Kidney glomerular epithelial cell (primary cell): ENCODE data around the gene SASH3.
A peak's percentile ranks its signal among the peaks of the same experiment; 100 is the strongest.

Experiments
- DNase-seq: peaks from one replicate; lab custom pipeline; 2025; lab: John Stamatoyannopoulos, UW

Gene SASH3

GRCh38 chrX:129808829-129809796 lies 29.4 kb downstream of the SASH3 start:
- DNase-seq: no peak

DNA sequence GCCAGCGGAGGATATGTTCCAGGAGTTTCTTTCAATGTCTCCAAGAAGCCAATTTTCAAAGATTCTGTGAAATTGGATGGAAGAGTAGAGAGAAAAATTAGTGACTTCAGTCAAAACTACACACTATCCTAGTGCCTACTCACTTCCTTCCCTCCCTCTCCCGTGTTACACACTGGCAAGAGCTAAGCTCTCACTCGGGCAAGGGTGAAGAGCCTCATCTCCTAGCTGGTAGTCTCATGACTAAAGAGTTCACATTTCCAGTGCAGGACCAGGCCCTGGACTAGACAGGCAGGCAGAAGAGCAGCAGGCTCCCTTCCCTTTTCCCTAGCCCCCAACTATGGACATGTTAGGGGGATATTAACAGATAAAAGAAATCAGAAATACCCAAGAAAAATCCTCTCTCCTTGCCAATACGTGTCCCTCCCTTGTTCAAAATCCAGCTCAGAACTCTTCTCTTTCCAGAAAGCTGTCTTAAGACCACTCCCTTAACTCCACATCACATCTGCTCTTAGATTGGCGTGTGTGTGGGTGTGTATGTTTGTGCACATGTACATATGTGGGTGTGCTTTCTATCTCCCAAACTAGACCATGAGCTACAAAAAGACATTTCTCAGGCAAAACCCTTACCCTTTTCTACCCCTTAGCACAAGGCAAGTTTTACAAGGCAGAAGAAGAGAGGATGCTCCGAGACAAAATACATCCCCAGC lies 34.1 kb downstream of the SASH3 start:
- no peak for DNase-seq

- DNase-seq: no peak
Observed at GRCh38 chrX:129818123-129818522, 38.4 kb downstream of the SASH3 start.

GRCh38 chrX:129823115-129823514 lies 43.4 kb downstream of the SASH3 start:
- no peak for DNase-seq

DNA sequence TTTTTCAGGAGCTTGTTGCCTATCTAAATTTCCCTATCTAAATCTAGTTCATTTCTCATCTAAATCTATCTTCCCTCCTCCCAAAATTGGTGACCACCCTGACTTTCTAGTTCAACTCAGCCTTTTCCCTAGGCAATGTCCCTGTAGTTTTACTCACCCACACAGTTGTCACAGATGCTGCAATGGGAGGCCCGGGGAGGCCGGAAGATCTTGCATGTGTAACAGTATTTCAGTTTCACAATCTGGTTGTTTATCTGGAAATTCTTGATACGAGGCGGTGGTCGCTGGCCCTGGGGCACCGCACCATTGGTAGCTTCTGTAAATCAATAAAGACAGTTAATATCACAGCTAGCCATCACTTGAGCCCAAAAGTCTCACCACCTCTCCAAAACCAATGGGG lies 43.8 kb downstream of the SASH3 start:
- no peak for DNase-seq

- DNase-seq: no peak
Observed at GRCh38 chrX:129824620-129825019, 44.9 kb downstream of the SASH3 start.

- no peak for DNase-seq
Observed at GRCh38 chrX:129825746-129826505, 46.2 kb downstream of the SASH3 start.

- no peak for DNase-seq
Observed at GRCh38 chrX:129830494-129830893, 50.7 kb downstream of the SASH3 start.

GRCh38 chrX:129831091-129831885 lies 51.5 kb downstream of the SASH3 start:
- DNase-seq: no peak

DNA sequence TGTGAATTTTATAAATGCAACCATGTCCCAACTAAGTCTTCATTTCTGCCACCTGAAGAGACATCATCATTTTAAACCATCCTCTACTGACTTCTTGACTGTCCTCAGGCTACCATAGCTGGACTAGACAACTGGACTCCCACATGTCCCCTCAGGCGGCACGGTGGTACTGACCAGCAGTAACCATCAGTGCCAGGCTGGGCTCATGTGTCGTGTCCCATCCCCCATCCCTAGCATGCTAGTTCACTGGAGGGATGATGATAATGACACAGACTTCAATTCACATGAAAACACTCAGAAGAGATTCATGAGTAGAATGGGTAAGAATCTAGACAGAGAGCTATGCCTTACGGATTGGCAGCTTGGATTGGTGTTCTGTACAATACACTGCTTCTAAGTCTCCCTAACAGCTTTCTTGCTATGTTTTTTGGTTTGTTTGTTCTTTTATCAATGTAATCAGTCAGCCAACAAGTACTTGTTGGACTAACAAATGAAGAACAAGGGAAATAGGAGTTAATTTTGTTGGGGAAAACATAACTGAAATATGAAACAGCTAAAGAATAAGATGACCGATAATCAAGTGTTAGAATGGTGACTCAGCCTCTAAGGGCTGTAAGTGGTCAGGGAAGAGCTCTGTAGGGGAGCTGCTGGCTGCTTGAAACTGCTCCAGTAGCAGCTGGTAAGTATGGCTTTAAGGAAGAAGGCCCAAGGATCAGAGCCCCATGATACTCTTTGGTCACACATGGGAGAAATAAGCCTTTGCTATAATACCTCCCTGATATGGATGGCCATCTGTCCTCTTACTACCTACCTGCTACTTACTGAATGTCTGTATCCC lies 53.6 kb downstream of the SASH3 start:
- no peak for DNase-seq

DNA sequence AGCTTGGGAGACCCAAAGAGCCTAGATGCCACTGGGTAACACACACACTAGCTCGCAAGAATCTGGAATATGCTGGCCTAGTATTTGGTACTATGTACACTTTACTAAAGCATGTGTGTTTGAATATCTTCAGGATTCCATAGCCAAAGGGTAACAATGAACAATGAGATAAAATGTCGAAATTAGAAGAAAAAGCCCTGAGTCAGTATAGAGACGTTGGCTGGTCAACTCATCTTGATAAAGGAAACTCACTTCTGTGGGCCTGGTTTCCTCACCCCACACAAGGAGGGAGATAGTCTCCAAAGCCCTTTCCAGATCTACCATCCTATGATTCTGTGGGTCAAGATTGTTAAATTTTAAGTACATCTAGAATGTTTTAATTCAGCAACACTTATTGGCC lies 57.1 kb downstream of the SASH3 start:
- no peak for DNase-seq

GRCh38 chrX:129840344-129840743 lies 60.6 kb downstream of the SASH3 start:
- no peak for DNase-seq

GRCh38 chrX:129842510-129843208 lies 62.9 kb downstream of the SASH3 start:
- no peak for DNase-seq

DNA sequence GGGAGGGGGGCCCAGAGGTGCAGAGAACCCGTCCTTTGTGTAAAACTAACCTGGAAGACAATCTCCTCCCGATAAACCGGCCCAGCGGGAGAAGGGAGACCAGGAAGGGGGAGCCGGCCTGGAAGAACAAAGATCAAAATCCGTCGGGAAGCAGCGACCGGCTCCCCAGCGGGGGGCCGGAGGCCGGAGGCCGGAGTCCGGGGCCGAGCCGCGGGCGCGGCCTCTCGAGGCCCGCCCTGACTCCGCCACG lies 63.4 kb downstream of the SASH3 start:
- no peak for DNase-seq

GRCh38 chrX:129843459-129844306 lies 63.9 kb downstream of the SASH3 start, which contains the start of gene ZDHHC9:
Gene ZDHHC9, minus strand, starts transcription at chrX:129843886. Its CDS starts 1,941 bp downstream, at chrX:129841945.
- DNase-seq: peak; percentile 53
